ENCODE measurements around the gene TMEM92. TPM values are rescaled to one million over a fixed set of nuclear protein-coding genes. Genes with fewer than 3 reads are reported as not detected.
"Not testable (repeated sequence)": the region's sequence is repeated elsewhere in the genome, so short reads cannot be mapped to it uniquely, and the experiment has no call there.

TMEM92 gene
- total RNA-seq, 1 donor = 0.27 TPM

GRCh38 chr17:50292465-50292864, 18.2 kb downstream of the TMEM92 start:
- DNase-seq (ENCODE audit: low read depth in 2 of 3, low spot score in 2 of 3) = no peak

DNA sequence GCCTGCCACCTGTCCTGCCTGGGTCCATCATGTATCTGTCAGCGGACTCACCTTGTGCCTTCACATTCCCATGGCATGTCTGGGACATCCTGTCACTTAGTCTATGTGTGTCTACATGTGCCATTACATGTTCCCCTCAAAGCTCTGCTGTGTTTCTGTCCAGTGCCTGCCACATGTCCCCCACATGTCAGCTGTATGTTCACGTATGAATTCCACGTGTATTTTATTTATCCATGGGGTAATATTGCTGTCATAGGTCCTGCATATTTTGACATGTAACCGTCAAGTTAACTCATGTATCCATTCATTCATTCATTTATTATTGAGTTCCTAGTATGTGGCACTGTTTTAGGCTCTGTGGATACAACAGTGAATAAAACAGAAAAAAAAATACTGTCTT, 20.8 kb downstream of the TMEM92 start:
- DNase-seq (ENCODE audit: low read depth in 2 of 3, low spot score in 2 of 3) = no peak

DNA sequence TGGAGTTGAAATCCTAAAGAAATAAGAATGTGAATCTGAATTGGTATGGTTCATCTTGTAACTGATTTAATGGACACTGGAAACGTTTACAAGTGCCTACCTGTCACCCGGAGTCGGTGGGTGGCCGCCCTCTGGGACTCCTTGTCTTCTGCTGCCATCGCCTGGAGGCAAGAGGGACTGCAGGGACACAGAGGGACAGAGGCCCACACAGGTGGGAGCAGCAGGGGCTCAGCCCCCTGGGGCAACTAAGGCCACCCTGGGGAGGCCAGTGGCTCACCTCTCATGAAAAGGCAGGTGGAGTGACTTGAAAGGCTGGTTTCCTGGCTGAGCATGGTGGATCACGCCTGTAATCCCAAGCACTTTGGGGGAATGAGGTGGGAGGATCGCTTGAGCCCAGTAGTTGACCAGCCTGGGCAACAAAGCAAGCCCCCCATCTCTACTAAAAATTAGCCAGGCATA, 23.2 kb downstream of the TMEM92 start:
- peak; percentile 44 to 80 (median 73) for DNase-seq (ENCODE audit: low read depth in 2 of 3, low spot score in 2 of 3)

GRCh38 chr17:50298018-50298417, 23.8 kb downstream of the TMEM92 start:
- DNase-seq (ENCODE audit: low read depth in 2 of 3, low spot score in 2 of 3) = no peak

DNA sequence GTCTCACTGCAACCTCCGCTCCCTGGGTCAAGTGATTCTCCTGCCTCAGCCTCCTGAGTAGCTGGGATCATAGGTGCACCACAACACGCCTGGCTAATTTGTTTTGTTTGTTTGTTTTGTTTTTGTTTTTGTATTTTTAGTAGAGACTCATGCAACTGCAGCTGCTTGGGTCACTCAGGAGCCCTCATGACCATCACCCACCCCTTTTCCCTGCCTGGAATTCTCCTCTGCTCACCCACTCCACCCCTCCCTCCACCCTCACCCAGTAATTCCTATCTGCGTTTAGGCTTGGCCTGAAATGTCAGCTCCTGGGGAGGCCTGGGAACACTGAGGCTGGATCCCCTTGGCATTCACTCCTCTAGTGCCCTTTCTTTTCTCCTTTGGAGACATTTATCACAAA, 25.5 kb downstream of the TMEM92 start:
- DNase-seq (ENCODE audit: low read depth in 2 of 3, low spot score in 2 of 3) = no peak

DNA sequence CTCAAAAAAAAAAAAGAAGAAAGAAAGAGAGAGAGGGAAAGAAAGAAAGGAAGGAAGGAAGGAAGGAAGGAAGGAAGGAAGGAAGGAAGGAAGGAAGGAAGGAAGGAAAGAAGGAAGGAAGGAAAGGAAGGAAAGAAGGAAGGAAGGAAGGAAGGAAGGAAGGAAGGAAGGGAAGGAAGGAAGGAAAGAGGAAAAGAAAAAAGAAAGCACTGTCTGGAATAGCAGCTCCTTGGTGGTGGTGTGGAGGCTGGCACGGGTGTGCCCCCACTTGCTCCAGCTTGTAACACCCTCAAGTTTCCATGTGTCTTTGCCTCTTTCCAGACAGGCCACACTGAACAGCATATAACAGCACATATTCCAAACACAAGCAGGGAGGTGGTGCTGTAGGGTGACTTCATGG, 26.6 kb downstream of the TMEM92 start:
- DNase-seq (ENCODE audit: low read depth in 2 of 3, low spot score in 2 of 3) = not testable (repeated sequence)

DNA sequence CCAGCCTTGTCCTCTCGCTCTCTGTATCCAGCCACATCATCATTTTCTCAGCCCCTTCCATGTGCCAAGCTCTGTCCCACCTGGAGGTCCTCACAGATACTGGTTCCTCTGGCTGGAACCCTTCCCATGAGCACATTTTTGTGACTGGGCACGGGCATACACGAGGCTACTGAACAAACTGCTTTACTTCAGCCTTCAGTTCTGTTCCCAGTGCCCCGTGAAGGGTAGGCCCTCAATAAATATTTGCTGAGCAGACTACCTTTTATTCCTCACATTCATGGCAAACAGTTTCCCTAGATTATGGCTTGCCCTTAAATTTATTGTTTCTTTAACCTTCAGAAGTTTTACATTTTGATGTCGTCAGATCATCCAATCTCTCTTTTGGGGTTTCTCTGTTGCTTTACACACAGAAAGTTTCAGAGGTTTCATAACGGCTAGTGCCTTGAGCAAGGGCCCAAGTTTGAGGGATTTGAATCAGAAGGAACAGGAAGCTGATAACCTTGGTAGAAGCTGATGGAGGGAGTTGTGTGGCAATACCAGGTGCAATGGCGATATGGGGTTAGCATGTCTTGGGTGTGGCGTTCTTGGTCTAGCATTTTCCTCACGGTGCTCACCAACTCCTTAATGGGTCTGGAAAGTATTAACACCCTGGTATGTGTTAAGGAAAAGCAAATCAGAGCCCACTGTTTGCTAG, 27.8 kb downstream of the TMEM92 start:
- DNase-seq (ENCODE audit: low read depth in 2 of 3, low spot score in 2 of 3) = no peak

GRCh38 chr17:50303051-50303450, 28.8 kb downstream of the TMEM92 start:
- DNase-seq (ENCODE audit: low read depth in 2 of 3, low spot score in 2 of 3) = no peak

GRCh38 chr17:50303596-50303995, 29.3 kb downstream of the TMEM92 start:
- no peak for DNase-seq (ENCODE audit: low read depth in 2 of 3, low spot score in 2 of 3)

GRCh38 chr17:50304781-50305404, 30.6 kb downstream of the TMEM92 start:
- no peak for DNase-seq (ENCODE audit: low read depth in 2 of 3, low spot score in 2 of 3)

GRCh38 chr17:50307654-50308053, 33.4 kb downstream of the TMEM92 start:
- DNase-seq (ENCODE audit: low read depth in 2 of 3, low spot score in 2 of 3) = no peak

- no peak for DNase-seq (ENCODE audit: low read depth in 2 of 3, low spot score in 2 of 3)
Measured at GRCh38 chr17:50308666-50309065, 34.4 kb downstream of the TMEM92 start.

DNA sequence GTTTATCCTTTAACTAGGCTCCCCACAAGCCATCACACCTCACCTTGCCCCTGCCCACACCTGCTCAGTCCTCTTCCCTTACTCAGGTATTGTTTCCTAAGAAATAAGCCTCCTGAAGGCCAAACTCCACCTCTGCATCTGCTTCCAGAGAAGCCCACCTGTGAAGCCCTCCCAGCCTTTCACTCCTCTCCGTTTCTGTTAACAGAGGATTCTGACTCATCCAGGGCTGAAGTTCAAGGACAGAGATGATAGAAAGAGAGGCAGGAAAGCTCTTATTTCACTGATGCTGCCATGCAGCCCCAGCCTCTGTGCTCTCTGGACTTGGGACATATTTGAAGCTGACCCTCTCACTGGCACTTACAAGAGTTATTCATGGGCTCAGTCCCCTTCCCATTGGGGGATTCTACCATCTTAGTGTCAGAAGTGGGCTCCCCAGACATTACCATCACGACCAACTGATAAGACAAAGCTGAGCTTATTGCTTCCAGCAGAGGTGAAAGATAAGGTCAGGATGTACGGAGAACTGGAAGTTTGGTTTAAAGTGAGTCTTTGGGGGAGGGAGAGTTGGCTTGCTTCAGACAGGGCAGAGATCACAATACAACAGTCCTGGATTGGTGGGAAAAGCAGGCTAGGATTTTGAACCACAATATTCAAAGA, 36.3 kb downstream of the TMEM92 start:
- no peak for DNase-seq (ENCODE audit: low read depth in 2 of 3, low spot score in 2 of 3)

GRCh38 chr17:50311112-50311460, 36.8 kb downstream of the TMEM92 start:
- no peak for DNase-seq (ENCODE audit: low read depth in 2 of 3, low spot score in 2 of 3)

- DNase-seq (ENCODE audit: low read depth in 2 of 3, low spot score in 2 of 3) = no peak
Measured at GRCh38 chr17:50311483-50311882, 37.2 kb downstream of the TMEM92 start.

- no peak for DNase-seq (ENCODE audit: low read depth in 2 of 3, low spot score in 2 of 3)
Measured at GRCh38 chr17:50312308-50312707, 38.0 kb downstream of the TMEM92 start.

DNA sequence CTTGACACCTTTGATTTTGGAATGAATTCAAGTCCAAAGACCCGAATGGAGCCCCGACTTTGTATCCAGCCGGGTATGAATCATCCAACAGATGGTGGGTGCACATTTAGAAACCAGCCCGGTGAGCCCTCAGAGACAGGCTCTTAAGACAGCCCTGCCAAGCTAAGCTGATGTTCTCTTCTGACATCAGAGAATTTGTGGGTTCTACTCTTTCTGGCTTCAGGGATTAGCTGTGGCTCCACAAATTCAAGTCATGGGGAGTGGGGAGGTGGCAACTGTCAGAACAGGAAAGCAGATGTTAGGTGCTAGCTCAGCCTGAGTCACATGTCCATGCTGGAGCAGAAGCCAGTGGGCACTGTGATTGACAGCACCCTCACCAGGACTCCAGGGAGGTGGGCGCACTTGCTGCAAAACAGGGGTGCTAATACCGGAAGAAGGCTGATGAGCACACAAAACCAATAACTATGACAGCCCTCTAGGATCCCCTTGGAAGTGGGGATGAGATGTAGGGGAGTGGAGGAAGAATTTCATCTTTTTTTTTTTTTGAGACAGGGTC, 40.3 kb downstream of the TMEM92 start:
- DNase-seq (ENCODE audit: low read depth in 2 of 3, low spot score in 2 of 3) = no peak

DNA sequence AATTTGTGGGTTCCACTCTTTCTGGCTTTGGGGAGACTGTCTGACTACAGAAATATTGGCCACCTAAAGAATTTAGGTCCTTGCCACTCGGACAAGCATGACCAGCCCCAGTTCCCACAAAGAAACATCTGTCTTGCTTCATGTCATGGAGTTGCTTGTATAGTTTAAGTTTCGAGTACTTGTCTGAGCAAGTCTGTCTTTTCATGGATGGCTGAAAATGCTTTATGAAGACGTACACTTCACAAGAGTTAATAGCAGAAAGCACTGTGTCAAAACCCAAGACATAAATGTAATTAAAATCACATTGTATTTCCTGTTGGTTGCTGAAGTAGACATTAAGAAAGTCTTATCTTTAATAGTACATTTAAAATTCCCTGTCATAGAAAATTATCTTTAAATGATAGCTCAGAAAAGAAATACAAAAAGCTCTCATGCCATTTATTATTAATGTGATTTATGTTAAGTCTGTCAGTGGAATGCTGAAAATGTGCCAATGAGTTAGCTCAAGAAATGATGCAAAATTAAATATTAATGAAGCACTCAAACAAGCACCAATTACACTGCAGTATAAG, 41.8 kb downstream of the TMEM92 start:
- no peak for DNase-seq (ENCODE audit: low read depth in 2 of 3, low spot score in 2 of 3)

DNA sequence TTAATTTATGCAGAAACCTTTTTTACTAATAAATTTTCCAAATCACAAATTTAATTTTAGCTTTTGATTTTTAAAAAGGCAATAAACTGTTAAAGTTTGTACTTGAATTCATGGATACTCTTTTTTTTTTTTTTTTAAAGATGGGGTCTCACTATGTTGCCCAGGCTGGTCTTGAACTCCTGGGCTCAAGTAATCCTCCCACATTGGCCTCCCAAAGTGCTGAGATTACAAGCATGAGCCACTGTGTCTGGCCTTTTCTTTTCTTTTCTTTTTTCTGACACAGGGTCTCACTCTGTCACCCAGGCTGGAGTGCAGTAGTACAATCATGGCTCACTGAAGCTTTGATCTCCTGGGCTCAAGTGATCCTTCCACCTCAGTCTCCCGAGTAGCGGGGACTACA, 42.4 kb downstream of the TMEM92 start:
- DNase-seq (ENCODE audit: low read depth in 2 of 3, low spot score in 2 of 3) = not testable (repeated sequence)

GRCh38 chr17:50317121-50317520, 42.9 kb downstream of the TMEM92 start:
- no peak for DNase-seq (ENCODE audit: low read depth in 2 of 3, low spot score in 2 of 3)

DNA sequence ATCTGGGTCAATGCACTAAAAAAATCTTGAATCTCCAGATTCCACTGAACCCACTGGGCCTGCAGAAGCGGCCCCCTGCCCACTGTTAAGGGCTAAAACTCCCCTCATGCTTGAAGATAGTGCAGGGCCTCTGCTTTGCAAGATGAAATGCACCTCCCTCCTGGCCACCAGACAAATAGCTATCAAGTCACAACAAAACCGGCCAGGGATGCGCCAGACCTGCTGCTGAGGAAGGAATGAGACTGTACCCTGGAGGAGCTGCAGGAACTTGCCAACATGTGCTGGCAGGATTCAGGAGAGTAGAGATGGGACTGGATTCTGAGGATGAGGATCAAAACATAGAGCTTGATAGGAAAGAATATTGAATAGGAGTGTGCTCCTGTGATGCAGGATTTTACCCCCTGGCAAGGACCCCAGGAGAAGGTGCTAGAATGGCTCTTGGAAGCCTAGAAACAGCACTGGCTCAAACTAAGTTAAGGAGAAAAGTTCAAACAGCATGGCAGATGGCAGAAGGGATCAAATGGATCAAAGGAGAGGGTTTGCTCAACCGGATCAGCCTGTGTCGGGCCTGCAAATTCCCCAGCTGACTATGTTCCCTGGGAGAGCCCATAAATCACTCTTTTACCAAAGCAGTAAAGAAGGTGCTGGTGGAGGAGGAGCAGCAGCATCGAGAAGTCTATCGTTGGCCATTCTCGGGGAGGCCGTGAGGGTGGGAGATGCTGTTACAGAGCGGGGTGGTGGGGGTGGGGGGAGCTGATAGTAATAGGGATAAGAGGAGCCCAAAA, 44.4 kb downstream of the TMEM92 start:
- DNase-seq (ENCODE audit: low read depth in 2 of 3, low spot score in 2 of 3) = no peak

Data from hematopoietic multipotent progenitor cell (in vitro differentiated cells).